GM23248 (cell line): ENCODE data around the gene CYBA.

ENCODE experiments used
- EZH2 ChIP-seq: fragments of 200-600 bp; sonication (generic); IDR thresholded peaks from 2 replicates; pipeline ENCODE4 v1.6.1; 2018; ENCODE audit warnings: antibody characterized with exemption, mild to moderate bottlenecking; ENCODE audit not compliant: insufficient read depth, poor library complexity, severe bottlenecking
- EZH2phosphoT487 ChIP-seq: fragments of 200-600 bp; sonication (generic); IDR thresholded peaks from 2 replicates; pipeline ENCODE4 v1.6.1; 2018; ENCODE audit warnings: antibody characterized with exemption, moderate library complexity, mild to moderate bottlenecking, low read depth; ENCODE audit not compliant: insufficient read depth

GRCh38 chr16:88613293-88613692 is 37.6 kb downstream of the CYBA start:
- TF ChIP-seq EZH2: no peak
- TF ChIP-seq EZH2phosphoT487: no peak
